GM19452 (cell line): ENCODE data around the gene CD4.

Experiments
- ATAC-seq: cut with Tn5 transposase; IDR thresholded peaks from one replicate; pipeline ENCODE4 v1.9.1; 2021; ENCODE audit not compliant: unreplicated experiment

CD4 gene

GRCh38 chr12:6765048-6765633, 24.2 kb upstream of the CD4 start:
- ATAC-seq: no peak

GRCh38 chr12:6765634-6766581, 23.4 kb upstream of the CD4 start, which contains the start of gene PTMS:
PTMS (plus strand) TSS chr12:6766363; CDS start chr12:6766706, 343 bp downstream.
- peak; percentile 10 for ATAC-seq

GRCh38 chr12:6766651-6767349, 22.5 kb upstream of the CD4 start:
- ATAC-seq: peak; percentile 50

GRCh38 chr12:6767353-6768319, 21.7 kb upstream of the CD4 start:
- no peak for ATAC-seq

- no peak for ATAC-seq
Observed at GRCh38 chr12:6768437-6768914, 20.9 kb upstream of the CD4 start.

GRCh38 chr12:6768990-6769389, 20.3 kb upstream of the CD4 start:
- ATAC-seq: no peak

- no peak for ATAC-seq
Observed at GRCh38 chr12:6769666-6770065, 19.7 kb upstream of the CD4 start.

- ATAC-seq: no peak
Observed at GRCh38 chr12:6770094-6770493, 19.2 kb upstream of the CD4 start.

GRCh38 chr12:6770600-6770999, 18.7 kb upstream of the CD4 start:
- no peak for ATAC-seq

GRCh38 chr12:6771091-6771495, 18.2 kb upstream of the CD4 start:
- ATAC-seq: no peak

- no peak for ATAC-seq
Observed at GRCh38 chr12:6771509-6772330, 17.6 kb upstream of the CD4 start.

GRCh38 chr12:6772331-6772695, 17.0 kb upstream of the CD4 start, which contains the start of gene LAG3:
LAG3 (plus strand) TSS chr12:6772520; CDS start chr12:6772853, 333 bp downstream.
- ATAC-seq: no peak

GRCh38 chr12:6772726-6773589, 16.4 kb upstream of the CD4 start:
- no peak for ATAC-seq

- no peak for ATAC-seq
Observed at GRCh38 chr12:6773590-6774351, 15.6 kb upstream of the CD4 start.

- no peak for ATAC-seq
Observed at GRCh38 chr12:6774499-6775062, 14.7 kb upstream of the CD4 start.

- no peak for ATAC-seq
Observed at GRCh38 chr12:6775185-6776174, 13.8 kb upstream of the CD4 start.
